RWPE2 (cell line): ENCODE results near the gene EBF4.

ENCODE experiments used
- ATAC-seq: fragments of 200-7000 bp; cut with Tn5 transposase; 3 replicates; pipeline ENCODE4 v1.9.1; 2021; ENCODE audit warnings: low read depth
- DNase-seq: peaks from one replicate; pipeline ENCODE4 v3.0.0-alpha.2; 2020; ENCODE audit warnings: low spot score
- H3K27ac ChIP-seq: fragments of 450-650 bp; 2 replicates; pipeline ENCODE4 v1.5.1; 2017; ENCODE audit warnings: mild to moderate bottlenecking; ENCODE audit not compliant: poor library complexity, severe bottlenecking
- H3K27me3 ChIP-seq: fragments of 250-450 bp; sonication (Bioruptor Pico); 2 replicates; pipeline ENCODE4 v1.5.1; 2021; ENCODE audit warnings: mild to moderate bottlenecking, moderate library complexity; ENCODE audit not compliant: insufficient read depth, poor library complexity, severe bottlenecking
- H3K36me3 ChIP-seq: fragments of 250-450 bp; sonication (Bioruptor Pico); 2 replicates; pipeline ENCODE4 v1.5.1; 2020; ENCODE audit warnings: low read depth, mild to moderate bottlenecking, moderate library complexity
- H3K4me1 ChIP-seq: fragments of 250-450 bp; sonication (Bioruptor Pico); 2 replicates; pipeline ENCODE4 v1.5.1; 2021; ENCODE audit warnings: mild to moderate bottlenecking, moderate library complexity; ENCODE audit not compliant: insufficient read depth, poor library complexity, severe bottlenecking
- H3K4me3 ChIP-seq: fragments of 250-450 bp; sonication (Bioruptor Pico); 2 replicates; pipeline ENCODE4 v1.5.1; 2021; ENCODE audit warnings: mild to moderate bottlenecking, moderate library complexity; ENCODE audit not compliant: severe bottlenecking
- H3K9me3 ChIP-seq: fragments of 250-450 bp; sonication (Bioruptor Pico); 2 replicates; pipeline ENCODE4 v1.5.1; 2021; ENCODE audit warnings: mild to moderate bottlenecking, moderate library complexity; ENCODE audit not compliant: severe bottlenecking
- TF ChIP-seq, protein P1 (sequence below): fragments of 450-650 bp; IDR thresholded peaks from one replicate; pipeline ENCODE4 v1.5.1; 2017; ENCODE audit warnings: mild to moderate bottlenecking, moderate library complexity; ENCODE audit not compliant: poor library complexity, severe bottlenecking

The EBF4 gene

DNA sequence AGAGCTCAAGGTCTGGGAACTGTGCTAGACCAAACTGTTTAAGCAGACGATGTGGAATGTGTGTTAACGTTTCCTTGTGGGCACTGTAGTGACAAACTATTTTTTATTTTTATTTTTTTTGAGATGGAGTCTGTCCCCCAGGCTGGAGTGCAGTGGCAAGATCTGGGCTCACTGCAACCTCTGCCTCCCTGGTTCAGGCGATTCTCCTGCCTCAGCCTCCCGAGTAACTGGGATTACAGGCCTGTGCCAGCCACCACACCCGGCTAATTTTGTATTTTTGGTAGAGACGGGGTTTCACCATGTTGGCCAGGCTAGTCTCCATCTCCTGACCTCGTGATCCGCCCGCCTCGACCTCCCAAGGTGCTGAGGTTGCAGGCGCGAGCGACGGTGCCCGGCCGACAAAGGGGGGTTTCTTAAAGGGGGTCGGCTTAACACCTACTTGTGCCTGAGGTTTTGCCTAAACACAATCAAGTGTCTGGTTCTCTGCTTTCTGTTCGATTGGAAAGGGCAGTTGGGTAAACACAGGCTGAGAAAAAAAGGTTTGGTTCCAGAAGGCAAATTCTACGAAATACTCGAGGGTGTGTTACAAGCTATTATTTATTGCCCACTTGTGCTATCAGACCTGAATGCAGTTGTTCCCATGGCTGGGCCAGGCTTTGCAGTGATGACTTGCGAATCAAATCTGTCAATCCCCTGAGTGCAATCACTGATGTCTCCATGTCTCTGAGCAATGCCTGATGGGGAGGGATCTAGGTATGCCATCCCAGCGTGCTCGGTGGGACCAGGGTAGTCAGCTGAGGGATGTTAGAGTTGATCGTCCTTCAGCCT, 38.8 kb upstream of the EBF4 start:
- DNase-seq = no peak
- TF ChIP-seq, protein P1, sequence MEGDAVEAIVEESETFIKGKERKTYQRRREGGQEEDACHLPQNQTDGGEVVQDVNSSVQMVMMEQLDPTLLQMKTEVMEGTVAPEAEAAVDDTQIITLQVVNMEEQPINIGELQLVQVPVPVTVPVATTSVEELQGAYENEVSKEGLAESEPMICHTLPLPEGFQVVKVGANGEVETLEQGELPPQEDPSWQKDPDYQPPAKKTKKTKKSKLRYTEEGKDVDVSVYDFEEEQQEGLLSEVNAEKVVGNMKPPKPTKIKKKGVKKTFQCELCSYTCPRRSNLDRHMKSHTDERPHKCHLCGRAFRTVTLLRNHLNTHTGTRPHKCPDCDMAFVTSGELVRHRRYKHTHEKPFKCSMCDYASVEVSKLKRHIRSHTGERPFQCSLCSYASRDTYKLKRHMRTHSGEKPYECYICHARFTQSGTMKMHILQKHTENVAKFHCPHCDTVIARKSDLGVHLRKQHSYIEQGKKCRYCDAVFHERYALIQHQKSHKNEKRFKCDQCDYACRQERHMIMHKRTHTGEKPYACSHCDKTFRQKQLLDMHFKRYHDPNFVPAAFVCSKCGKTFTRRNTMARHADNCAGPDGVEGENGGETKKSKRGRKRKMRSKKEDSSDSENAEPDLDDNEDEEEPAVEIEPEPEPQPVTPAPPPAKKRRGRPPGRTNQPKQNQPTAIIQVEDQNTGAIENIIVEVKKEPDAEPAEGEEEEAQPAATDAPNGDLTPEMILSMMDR = no peak
- Histone ChIP-seq H3K36me3 (peaks cover 61% of the 10 kb centered on the region), H3K27me3 (no peaks in the 10 kb centered on the region), H3K4me3 (peak overlapping the region; percentile 56), H3K27ac (peak overlapping the region; percentile 81), H3K4me1 (peaks cover 4% of the 10 kb centered on the region), H3K9me3 (no peaks in the 10 kb centered on the region)
- ATAC-seq = no peak

DNA sequence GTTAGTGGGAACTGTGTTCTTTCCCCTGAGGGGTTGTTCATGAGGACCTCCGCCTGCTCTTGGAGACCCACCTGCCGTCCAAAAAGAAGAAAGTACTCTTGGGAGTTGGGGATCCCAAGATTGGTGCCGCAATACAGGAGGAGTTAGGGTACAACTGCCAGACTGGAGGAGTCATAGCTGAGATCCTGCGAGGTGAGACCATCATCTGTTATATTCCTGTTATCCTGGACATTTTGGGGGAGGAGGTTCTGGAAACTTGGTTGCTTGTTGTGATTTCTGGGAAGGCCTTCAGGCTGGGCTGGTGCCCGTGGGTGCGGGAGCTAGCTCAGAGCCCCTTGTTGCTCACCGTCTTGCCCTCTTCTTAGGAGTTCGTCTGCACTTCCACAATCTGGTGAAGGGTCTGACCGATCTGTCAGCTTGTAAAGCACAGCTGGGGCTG, 38.2 kb upstream of the EBF4 start:
- DNase-seq (no peak), ATAC-seq (no peak)
- Histone ChIP-seq H3K9me3 (no peaks in the 10 kb centered on the region), H3K27ac (peak overlapping the region; percentile 81), H3K4me1 (peaks cover 4% of the 10 kb centered on the region), H3K36me3 (peaks cover 61% of the 10 kb centered on the region), H3K4me3 (peak overlapping the region; percentile 56), H3K27me3 (no peaks in the 10 kb centered on the region)
- TF ChIP-seq, protein P1 = no peak

DNA sequence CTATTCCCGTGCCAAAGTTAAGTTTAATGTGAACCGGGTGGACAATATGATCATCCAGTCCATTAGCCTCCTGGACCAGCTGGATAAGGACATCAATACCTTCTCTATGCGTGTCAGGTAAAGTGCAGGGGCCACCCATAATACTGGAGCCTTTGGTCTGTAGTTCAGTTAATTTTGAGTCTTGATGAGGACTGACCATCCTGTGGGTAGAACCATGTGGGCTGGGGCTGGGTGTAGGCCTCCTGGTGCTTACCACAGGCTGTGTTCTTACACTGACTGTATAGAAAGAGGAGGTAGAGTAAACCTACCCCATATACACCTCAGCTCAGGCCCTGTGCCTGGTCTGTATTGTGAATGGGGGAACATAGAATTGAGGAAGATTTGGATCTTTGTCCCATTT, 37.7 kb upstream of the EBF4 start:
- ATAC-seq = no peak
- Histone ChIP-seq H3K9me3 (no peaks in the 10 kb centered on the region), H3K27ac (peak overlapping the region; percentile 81), H3K36me3 (peaks cover 61% of the 10 kb centered on the region), H3K4me1 (peaks cover 4% of the 10 kb centered on the region), H3K4me3 (no peak overlapping the region), H3K27me3 (no peaks in the 10 kb centered on the region)
- TF ChIP-seq, protein P1 = no peak
- DNase-seq = no peak

DNA sequence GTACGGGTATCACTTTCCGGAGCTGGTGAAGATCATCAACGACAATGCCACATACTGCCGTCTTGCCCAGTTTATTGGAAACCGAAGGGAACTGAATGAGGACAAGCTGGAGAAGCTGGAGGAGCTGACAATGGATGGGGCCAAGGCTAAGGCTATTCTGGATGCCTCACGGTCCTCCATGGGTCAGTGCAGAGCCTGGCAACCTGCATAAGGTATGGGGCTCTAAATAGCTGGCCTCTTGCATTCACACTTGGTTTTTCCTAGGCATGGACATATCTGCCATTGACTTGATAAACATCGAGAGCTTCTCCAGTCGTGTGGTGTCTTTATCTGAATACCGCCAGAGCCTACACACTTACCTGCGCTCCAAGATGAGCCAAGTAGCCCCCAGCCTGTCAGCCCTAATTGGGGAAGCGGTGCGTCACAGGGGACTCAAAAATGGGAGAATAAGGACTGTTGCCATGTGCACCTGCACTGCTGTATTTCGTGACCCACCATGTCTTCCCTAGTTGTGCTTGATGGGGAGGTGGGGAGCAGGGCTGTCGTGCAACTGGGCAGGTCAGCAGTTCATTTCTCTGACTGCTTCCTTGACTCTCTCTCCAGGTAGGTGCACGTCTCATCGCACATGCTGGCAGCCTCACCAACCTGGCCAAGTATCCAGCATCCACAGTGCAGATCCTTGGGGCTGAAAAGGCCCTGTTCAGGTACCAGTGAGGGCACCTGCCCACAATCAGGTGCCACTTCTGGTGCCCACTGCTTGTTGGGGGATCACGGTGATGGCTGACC, 37.1 kb upstream of the EBF4 start:
- ATAC-seq (no peak), DNase-seq (no peak)
- Histone ChIP-seq H3K36me3 (peaks cover 63% of the 10 kb centered on the region), H3K4me3 (no peak overlapping the region), H3K9me3 (no peaks in the 10 kb centered on the region), H3K4me1 (peaks cover 4% of the 10 kb centered on the region), H3K27me3 (no peaks in the 10 kb centered on the region), H3K27ac (no peak overlapping the region)
- TF ChIP-seq, protein P1 = no peak
